ENCODE results near the gene NDUFB2. TPM values are rescaled to one million over a fixed set of nuclear protein-coding genes. Genes with fewer than 3 reads are reported as not detected.

The NDUFB2 gene
- total and polyA plus RNA-seq, 2 donors (not counting 3 experiments of a cell fraction or from before 2014, with no cell fraction given): 197 to 1,075 TPM

DNA sequence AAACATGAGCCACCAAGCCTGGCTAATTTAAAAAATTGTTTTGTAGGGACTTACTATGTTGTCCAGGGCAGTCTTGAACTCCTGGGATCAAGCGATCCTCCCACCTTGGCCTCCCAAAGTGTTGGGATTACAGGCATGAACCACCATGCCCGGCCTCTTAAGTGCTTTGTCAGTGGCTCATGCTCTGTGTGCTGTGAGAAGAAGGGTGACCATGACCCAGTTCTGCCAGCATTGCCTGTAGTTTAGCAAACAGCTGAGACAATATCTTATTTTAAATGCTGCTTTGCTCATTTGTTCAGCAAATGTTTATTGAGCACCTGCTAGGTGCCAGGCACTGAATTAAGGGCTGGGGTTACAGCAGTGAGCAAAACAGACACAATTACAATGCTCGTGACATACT is 14.7 kb upstream of the NDUFB2 start:
- Histone ChIP-seq H3K9me3 (replicated peaks; ENCODE audit: control insufficient read depth, insufficient read depth, low read length) (no peaks in the 10 kb centered on the region), H4K20me1 (replicated peaks; ENCODE audit: control insufficient read depth, extremely low read depth, insufficient read depth, low read length) (no peaks in the 10 kb centered on the region), H3K79me2 (ENCODE audit: control insufficient read depth, insufficient read depth, low read length) (no peaks in the 10 kb centered on the region), H3K4me2 (ENCODE audit: insufficient read depth, low read length) (no peak overlapping the region), H3K9ac (replicated peaks; ENCODE audit: extremely low read depth, insufficient read depth, low read length) (no peak overlapping the region), H3K4me3 (replicated peaks in 1 of 3; ENCODE audit: insufficient read depth in 1 of 3, low read depth in 1 of 3, low read length in 3 of 3) (no peak overlapping the region), H3K27ac (ENCODE audit: insufficient read depth, low read depth, low read length) (no peak overlapping the region), H2AFZ (ENCODE audit: low read depth, low read length) (no peak overlapping the region), H3K9me1 (replicated peaks; ENCODE audit: control insufficient read depth, extremely low read depth, insufficient read depth, low read length) (no peaks in the 10 kb centered on the region), H3K4me1 (ENCODE audit: control insufficient read depth, extremely low read depth, insufficient read depth, low read length) (no peaks in the 10 kb centered on the region), H3K27me3 (ENCODE audit: control insufficient read depth in 2 of 2, insufficient read depth in 2 of 2, low read length in 2 of 2) (no peaks in the 10 kb centered on the region), H3K36me3 (ENCODE audit: control insufficient read depth in 2 of 2, extremely low read depth in 1 of 2, insufficient read depth in 2 of 2, low read length in 2 of 2) (peaks cover 0 to 8% of the 10 kb centered on the region in 2 experiments)
- dilution Hi-C loops (cut with MboI; ENCODE audit: extremely low pct_ligation_motif_present, low sequenced_read_pairs): no loop called here
- FAIRE-seq: no peak
- BruUV-seq (replicated peaks): no TSS peak
- DNase-seq (ENCODE audit: low read depth, low spot score): no peak
- intact Hi-C loops (cut with micrococcal nuclease): no loop called here
- ChIA-PET CTCF (interaction anchor here (1.0 kb wide), 1 partner anchor 1056 kb away, joined by 3 read pairs; the partner anchor contains the start of gene SSBP1), POLR2A (no interaction called here)
- no peak for TF ChIP-seq JUN (IDR thresholded peaks at IDR 0.05; ENCODE audit: borderline replicate concordance, insufficient read depth, insufficient read length, low read depth)
- no peak for TF ChIP-seq MYC (IDR thresholded peaks at IDR 0.05; ENCODE audit: low read depth, low read length)
- no peak for TF ChIP-seq EZH2 (IDR thresholded peaks at IDR 0.05; ENCODE audit: borderline replicate concordance, low read depth, low read length, severe bottlenecking)
- no peak for TF ChIP-seq GATA2 (IDR thresholded peaks at IDR 0.05; ENCODE audit: insufficient read depth, insufficient read length, low read depth, low read length)
- no peak for TF ChIP-seq POLR2AphosphoS5 (IDR thresholded peaks at IDR 0.05; ENCODE audit: insufficient read depth, low read depth, low read length)
- TF ChIP-seq, protein P1, sequence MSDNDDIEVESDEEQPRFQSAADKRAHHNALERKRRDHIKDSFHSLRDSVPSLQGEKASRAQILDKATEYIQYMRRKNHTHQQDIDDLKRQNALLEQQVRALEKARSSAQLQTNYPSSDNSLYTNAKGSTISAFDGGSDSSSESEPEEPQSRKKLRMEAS (IDR thresholded peaks at IDR 0.05; ENCODE audit: insufficient read depth, insufficient read length): no peak
- no peak for TF ChIP-seq FOS (IDR thresholded peaks at IDR 0.05; ENCODE audit: borderline replicate concordance, insufficient read depth, low read length)

DNA sequence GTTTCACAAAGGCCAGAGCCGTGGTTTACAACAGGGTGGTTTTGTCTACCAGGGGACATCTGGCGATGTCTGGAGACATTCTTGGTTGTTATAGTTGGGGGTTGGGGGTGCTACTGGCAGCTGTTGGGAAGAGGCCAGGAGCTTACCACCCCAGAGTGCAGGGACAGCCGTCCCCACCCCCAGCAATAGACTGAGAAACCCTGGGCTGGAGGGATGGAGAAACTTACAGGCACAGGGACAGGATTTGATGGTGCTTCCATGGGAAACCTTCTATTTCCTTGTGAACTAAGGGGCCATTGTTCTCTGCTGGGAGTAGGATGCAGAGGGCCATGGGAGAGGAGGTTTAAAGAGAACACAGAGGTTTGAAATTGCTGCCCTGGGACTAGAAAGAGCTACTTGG is 12.9 kb upstream of the NDUFB2 start:
- H2AFZ ChIP-seq (ENCODE audit: low read depth, low read length): no peak overlapping the region
- no peak for TF ChIP-seq POLR2A (IDR thresholded peaks at IDR 0.05; ENCODE audit: low read depth, low read length)
- no peak for TF ChIP-seq JUN (IDR thresholded peaks at IDR 0.05; ENCODE audit: borderline replicate concordance, insufficient read depth, insufficient read length, low read depth)
- no peak for TF ChIP-seq MYC (IDR thresholded peaks at IDR 0.05; ENCODE audit: low read depth, low read length)
- no peak for TF ChIP-seq POLR2AphosphoS5 (IDR thresholded peaks at IDR 0.05; ENCODE audit: insufficient read depth, low read depth, low read length)
- TF ChIP-seq, protein P2, sequence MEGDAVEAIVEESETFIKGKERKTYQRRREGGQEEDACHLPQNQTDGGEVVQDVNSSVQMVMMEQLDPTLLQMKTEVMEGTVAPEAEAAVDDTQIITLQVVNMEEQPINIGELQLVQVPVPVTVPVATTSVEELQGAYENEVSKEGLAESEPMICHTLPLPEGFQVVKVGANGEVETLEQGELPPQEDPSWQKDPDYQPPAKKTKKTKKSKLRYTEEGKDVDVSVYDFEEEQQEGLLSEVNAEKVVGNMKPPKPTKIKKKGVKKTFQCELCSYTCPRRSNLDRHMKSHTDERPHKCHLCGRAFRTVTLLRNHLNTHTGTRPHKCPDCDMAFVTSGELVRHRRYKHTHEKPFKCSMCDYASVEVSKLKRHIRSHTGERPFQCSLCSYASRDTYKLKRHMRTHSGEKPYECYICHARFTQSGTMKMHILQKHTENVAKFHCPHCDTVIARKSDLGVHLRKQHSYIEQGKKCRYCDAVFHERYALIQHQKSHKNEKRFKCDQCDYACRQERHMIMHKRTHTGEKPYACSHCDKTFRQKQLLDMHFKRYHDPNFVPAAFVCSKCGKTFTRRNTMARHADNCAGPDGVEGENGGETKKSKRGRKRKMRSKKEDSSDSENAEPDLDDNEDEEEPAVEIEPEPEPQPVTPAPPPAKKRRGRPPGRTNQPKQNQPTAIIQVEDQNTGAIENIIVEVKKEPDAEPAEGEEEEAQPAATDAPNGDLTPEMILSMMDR (IDR thresholded peaks at IDR 0.05; ENCODE audit: extremely low read depth in 1 of 2, insufficient read depth in 1 of 2, low read depth in 1 of 2, low read length in 2 of 2): no peak
- TF ChIP-seq FOS (IDR thresholded peaks at IDR 0.05; ENCODE audit: borderline replicate concordance, insufficient read depth, low read length): no peak
- TF ChIP-seq, protein P1 (IDR thresholded peaks at IDR 0.05; ENCODE audit: insufficient read depth, insufficient read length): no peak
- no peak for TF ChIP-seq GATA2 (IDR thresholded peaks at IDR 0.05; ENCODE audit: insufficient read depth, insufficient read length, low read depth, low read length)
- no peak for TF ChIP-seq EZH2 (IDR thresholded peaks at IDR 0.05; ENCODE audit: borderline replicate concordance, low read depth, low read length, severe bottlenecking)
- no peak overlapping the region for H3K9ac ChIP-seq (replicated peaks; ENCODE audit: extremely low read depth, insufficient read depth, low read length)
- H3K9me1 ChIP-seq (replicated peaks; ENCODE audit: control insufficient read depth, extremely low read depth, insufficient read depth, low read length): no peaks in the 10 kb centered on the region
- H4K20me1 ChIP-seq (replicated peaks; ENCODE audit: control insufficient read depth, extremely low read depth, insufficient read depth, low read length): no peaks in the 10 kb centered on the region
- peaks cover 0 to 10% of the 10 kb centered on the region in 2 experiments for H3K36me3 ChIP-seq (ENCODE audit: control insufficient read depth in 2 of 2, extremely low read depth in 1 of 2, insufficient read depth in 2 of 2, low read length in 2 of 2)
- dilution Hi-C loops (cut with MboI; ENCODE audit: extremely low pct_ligation_motif_present, low sequenced_read_pairs): no loop called here
- H3K9me3 ChIP-seq (replicated peaks; ENCODE audit: control insufficient read depth, insufficient read depth, low read length): no peaks in the 10 kb centered on the region
- FAIRE-seq (no peak), DNase-seq (ENCODE audit: low read depth, low spot score) (peak; percentile 53)
- POLR2A ChIA-PET: no interaction called here
- H3K79me2 ChIP-seq (ENCODE audit: control insufficient read depth, insufficient read depth, low read length): no peaks in the 10 kb centered on the region
- no TSS peak for BruUV-seq (replicated peaks)
- intact Hi-C loops (cut with micrococcal nuclease): no loop called here
- no peaks in the 10 kb centered on the region for H3K4me1 ChIP-seq (ENCODE audit: control insufficient read depth, extremely low read depth, insufficient read depth, low read length)
- H3K27me3 ChIP-seq (ENCODE audit: control insufficient read depth in 2 of 2, insufficient read depth in 2 of 2, low read length in 2 of 2): no peaks in the 10 kb centered on the region
- no peak overlapping the region for H3K4me3 ChIP-seq (replicated peaks in 1 of 3; ENCODE audit: insufficient read depth in 1 of 3, low read depth in 1 of 3, low read length in 3 of 3)
- H3K27ac ChIP-seq (ENCODE audit: insufficient read depth, low read depth, low read length): no peak overlapping the region
- CTCF ChIA-PET: no interaction called here
- no peak overlapping the region for H3K4me2 ChIP-seq (ENCODE audit: insufficient read depth, low read length)
